GM21723 (cell line): ENCODE data around the gene PCDH12.

Experiments
- ATAC-seq: cut with Tn5 transposase; IDR thresholded peaks from one replicate; pipeline ENCODE4 v1.9.1; 2021; ENCODE audit warnings: mild to moderate bottlenecking, moderate library complexity; ENCODE audit not compliant: unreplicated experiment

PCDH12 gene

DNA sequence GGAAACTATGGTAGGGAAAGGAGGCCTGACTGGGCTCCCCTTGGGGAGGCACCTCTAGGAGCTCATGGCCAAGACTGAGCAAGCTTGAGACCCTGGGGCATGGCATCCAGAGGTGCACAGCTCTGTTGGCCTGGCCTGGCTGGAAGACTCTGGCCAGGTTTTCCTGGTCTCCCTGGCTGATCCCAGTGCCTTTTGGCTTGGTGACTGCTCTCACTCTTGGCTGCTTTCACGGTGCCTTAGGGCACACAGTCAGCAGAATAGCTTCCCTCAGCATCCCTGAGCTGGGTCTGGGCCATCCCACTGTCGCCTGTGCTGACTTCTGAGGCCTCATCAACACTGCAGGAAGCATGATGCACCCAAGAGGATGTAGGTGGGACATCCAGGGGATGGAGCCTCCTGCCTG is 47.7 kb downstream of the PCDH12 start:
- ATAC-seq, result no peak

DNA sequence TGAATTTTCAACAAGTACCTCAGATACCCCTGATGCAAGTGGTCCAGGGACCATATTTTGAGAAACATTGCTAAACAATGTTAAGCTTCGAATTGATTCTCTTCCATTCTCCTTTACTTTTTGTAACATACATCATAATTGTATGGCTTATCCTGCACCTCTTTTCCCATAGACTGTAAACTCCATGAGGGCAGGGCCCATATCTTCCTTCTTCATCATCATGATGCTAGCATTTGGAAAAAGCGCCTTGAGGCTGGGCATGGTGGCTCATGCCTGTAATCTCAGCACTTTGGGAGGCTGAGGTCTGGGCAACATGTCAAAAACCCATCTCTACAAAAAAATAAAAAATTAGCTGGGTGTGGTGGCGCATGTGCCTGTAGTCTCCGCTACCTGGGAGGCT is 48.8 kb downstream of the PCDH12 start:
- no peak for ATAC-seq

DNA sequence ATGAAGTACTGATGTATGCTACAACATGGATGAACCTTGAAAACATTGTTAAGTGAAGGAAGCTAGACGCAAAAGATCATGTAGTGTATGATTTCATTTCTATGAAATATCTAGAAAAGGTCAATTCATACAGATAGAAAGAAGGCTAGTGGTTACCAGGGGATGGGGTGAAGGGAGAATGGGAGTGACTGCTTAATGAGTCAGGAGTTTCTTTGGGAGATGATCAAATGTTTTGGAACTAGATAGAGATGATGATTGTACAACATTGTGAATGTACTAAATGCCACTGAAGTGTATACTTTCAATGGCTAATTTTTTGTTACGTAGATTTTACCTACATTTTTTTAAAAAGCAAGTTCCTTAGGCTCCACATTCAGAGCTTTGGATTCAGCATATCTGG is 49.2 kb downstream of the PCDH12 start:
- no peak for ATAC-seq

DNA sequence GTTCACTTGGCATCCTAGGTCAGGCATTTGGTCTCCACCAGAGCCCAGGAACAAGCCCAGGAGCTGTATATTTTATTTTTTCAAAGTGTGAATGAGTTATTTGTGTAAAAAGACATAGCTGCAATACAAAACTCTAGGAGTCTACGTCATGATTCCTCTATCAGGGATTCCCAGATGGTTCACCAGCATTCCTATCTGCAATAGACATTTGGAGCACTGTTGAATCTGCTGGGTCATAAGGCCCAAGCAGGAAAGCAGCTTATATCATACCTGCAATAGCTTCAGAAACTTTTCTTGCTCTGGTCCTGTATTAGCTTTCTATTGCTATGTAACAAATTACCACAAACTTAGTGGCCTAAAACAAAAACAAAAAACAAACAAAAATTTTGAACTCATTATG is 51.0 kb downstream of the PCDH12 start:
- ATAC-seq, result no peak

DNA sequence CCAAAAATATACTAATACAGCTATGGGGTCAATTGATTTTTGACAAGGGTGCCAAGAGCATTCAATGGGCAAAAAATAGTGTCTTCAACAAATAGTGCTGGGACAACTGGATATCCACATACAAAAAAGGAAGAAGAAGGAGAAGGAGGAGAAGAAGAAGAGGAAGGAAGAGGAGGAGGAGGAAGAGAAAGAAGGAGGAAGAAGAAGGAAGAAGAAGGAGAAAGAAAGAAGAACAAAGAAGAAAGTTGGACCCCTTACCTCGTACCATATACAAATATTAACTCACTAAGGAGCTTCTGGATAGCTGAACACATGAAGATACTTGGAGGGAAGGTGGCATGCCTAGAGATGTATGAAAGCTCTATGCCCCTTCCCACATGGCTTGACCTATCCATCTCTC is 51.5 kb downstream of the PCDH12 start:
- ATAC-seq, result no peak

DNA sequence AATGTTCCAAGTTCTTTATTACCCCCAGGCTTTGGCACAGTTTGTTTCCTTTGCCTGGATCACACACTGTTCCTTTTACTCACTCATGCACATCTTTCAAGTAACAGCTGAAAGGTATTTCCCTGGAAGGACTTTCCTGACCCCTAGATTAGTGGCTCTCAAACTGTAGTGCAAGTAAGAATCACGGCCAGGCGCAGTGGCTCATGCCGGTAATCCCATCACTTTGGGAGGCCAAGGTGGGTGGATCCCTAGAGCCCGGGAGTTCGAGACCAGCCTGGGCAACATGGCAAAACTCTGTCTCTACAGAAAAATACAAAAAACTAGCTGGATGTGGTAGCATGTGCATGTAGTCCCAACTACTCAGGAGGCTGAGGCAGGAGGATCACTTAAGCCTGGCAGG is 53.5 kb downstream of the PCDH12 start:
- ATAC-seq, result no peak

DNA sequence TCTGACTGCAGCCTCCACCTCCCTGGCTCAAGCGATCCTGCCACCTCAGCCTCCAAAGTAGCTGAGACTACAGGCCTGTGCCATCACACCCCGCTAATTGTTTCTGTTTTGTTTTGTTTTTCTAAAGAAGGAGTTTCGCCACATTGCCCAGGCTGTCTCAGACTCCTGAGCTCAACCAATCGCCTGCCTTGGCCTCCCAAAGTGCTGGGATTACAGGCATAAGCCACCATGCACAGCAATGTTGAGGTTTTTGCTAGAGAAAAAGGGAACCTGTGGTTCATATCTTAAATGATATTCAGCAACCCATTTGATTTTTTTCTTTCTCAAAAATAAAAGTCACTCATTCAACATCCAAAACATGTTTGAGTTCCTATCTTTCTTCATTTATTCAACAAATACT is 54.7 kb downstream of the PCDH12 start:
- ATAC-seq, result no peak

DNA sequence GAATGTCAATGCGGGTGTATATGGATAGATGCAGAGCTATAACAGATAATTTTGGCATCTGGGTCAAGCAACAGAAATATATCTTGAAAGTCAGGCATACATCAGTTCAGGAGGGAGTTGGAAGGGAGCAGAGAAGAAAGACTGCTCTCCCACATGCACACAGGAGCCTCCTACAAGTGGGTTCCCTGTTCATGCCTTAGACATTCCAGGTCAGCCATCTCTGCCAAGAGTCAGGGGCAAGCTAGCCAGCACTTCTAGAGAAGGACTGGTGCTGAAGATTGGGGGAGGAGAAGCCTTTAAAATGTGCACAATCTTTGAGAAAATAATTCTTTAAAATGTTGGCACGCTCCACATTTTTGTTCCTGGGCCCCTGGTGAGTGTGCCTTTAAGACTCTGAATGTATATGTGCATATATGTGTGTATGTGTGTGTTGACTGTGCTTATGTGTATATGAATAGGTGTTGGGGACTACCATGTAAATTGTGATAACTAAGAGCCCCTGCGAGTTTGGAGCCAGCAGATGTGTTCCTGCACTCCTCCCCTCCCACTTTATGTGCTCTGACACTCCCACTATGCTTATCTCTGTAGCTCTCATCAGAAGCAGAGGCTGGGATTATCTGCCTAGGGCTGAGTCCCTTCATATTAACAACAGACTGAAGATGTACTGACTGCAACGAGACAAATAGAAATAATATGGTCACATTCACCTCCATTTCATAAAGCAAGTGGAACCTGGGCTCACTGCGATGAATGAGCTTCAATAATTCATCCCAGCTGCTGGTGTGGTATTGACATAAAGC is 55.8 kb downstream of the PCDH12 start:
- ATAC-seq, result no peak

DNA sequence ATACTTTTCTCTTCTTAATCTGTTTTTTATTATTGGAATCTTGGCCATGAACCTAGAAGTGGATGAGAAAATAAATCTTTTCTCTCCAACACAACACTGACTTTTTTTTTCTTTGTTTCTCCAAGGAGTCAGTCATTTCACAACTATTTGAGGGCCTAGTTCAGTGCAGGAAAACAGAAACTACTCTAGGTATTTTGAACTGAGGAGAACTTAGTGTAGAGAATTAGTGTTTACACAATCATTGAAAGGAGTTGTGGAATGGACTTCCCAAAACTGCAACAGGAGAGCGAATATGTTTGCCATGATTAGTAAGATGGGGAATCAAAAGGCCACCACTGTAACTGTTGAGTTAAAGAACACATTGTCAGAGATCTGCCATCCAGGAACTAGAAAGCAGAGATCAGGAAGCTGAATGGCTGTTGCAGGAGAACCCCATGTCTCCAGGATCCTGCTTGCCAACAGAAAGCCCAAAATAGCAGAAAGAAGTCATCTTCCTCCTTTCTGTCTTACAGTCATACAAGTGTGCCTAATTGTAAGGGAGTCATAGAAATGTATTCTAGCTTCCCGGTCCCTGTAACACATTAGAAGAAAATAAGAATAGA is 59.5 kb downstream of the PCDH12 start:
- ATAC-seq, result no peak

DNA sequence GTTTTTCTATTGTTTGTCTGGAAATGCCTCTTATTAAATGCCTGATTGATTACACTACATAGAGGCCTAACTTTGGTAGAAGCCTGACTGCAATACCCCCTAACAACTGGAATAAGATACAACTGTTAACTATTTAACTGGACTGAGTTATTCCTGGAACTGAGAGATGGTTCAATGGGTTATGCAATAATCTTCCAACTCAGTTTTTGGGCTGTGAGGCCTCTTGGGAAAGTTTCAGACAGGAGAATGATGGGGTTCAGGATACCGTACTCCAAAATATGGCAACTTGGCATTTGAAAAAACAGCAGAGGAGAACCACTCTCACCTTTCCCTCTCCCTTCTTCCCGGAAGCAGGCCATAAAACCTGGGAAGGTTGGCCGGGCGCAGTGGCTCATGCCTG is 60.6 kb downstream of the PCDH12 start:
- ATAC-seq, result no peak
